Panc1 (cell line): ENCODE data around the gene GPATCH8. TPM values are rescaled to one million over a fixed set of nuclear protein-coding genes. Genes with fewer than 3 reads are reported as not detected.
A peak's percentile ranks its signal among the peaks of the same experiment; 100 is the strongest.

Experiments used
- ATAC-seq: fragments of 200-7000 bp; cut with Tn5 transposase; 2 replicates; pipeline ENCODE4 v1.9.1; 2020; ENCODE audit warnings: mild to moderate bottlenecking, moderate library complexity
- BruUV-seq: library from RNA; stranded (reverse); fragments of 400-500 nt; replicated peaks from 2 replicates; lab custom pipeline; 2021; lab: Mats Ljungman, UMichigan
- CTCF ChIA-PET: fragments of 300-600 bp; sonication (Branson Sonifier 250); formaldehyde crosslinking; loops from one replicate; lab custom pipeline; 2022; ENCODE audit warnings: antibody characterized with exemption; lab: Charles Lee
- POLR2A ChIA-PET: fragments of 300-600 bp; sonication (Branson Sonifier 250); formaldehyde crosslinking; loops from one replicate; lab custom pipeline; 2022; ENCODE audit warnings: antibody characterized with exemption; lab: Charles Lee
- DNase-seq: peaks from one replicate; pipeline ENCODE4 v3.0.0-alpha.2; 2010; ENCODE audit warnings: low read depth, low spot score
- H3K27ac ChIP-seq: 2 replicates; pipeline ENCODE4 v1.5.1; 2011; ENCODE audit warnings: mild to moderate bottlenecking, low read length, inconsistent platforms
- H3K27me3 ChIP-seq: fragments of 200-500 bp; sonication (Bioruptor generic); 2 replicates; pipeline ENCODE4 v1.6.0; 2014; ENCODE audit warnings: low read length, inconsistent platforms; ENCODE audit not compliant: control insufficient read depth, insufficient read depth
- H3K36me3 ChIP-seq: fragments of 200-500 bp; sonication (Bioruptor generic); 2 replicates; pipeline ENCODE4 v1.5.1; 2014; ENCODE audit warnings: inconsistent platforms, mild to moderate bottlenecking, low read length, moderate library complexity; ENCODE audit not compliant: control insufficient read depth, insufficient read depth
- H3K4me1 ChIP-seq: 2 replicates; pipeline ENCODE4 v1.5.1; 2011; ENCODE audit warnings: inconsistent platforms, mild to moderate bottlenecking, low read length, moderate library complexity; ENCODE audit not compliant: control insufficient read depth, insufficient read depth
- H3K4me3 ChIP-seq, 2 experiments: 2 replicates each; pipeline ENCODE4 v1.5.1; 2011 to 2012; ENCODE audit warnings: low read depth in 2 of 2, low read length in 2 of 2, mild to moderate bottlenecking in 2 of 2, inconsistent platforms in 1 of 2, moderate library complexity in 1 of 2
- H3K9me3 ChIP-seq: fragments of 200-500 bp; sonication (Bioruptor generic); 2 replicates; pipeline ENCODE4 v1.5.1; 2014; ENCODE audit warnings: low read depth, mild to moderate bottlenecking, inconsistent platforms, low read length, moderate library complexity; ENCODE audit not compliant: control insufficient read depth, insufficient read depth
- CTCF ChIP-seq: fragments of 450-650 bp; IDR thresholded peaks from 2 replicates; pipeline ENCODE4 v1.5.1; 2017; ENCODE audit warnings: mild to moderate bottlenecking
- POLR2AphosphoS5 ChIP-seq: IDR thresholded peaks from 2 replicates; pipeline ENCODE4 v1.6.1; 2012; ENCODE audit warnings: mild to moderate bottlenecking, low read depth, low read length, moderate library complexity
- REST ChIP-seq, 2 experiments: IDR thresholded peaks; 2 replicates each; pipeline ENCODE4 v1.6.1; 2011 to 2012; ENCODE audit warnings: low read depth in 2 of 2, control low read depth in 1 of 2, low read length in 1 of 2, mild to moderate bottlenecking in 1 of 2, moderate library complexity in 1 of 2; ENCODE audit not compliant: insufficient read depth in 1 of 2
- SIN3A ChIP-seq: IDR thresholded peaks from 2 replicates; pipeline ENCODE4 v1.6.1; 2012; ENCODE audit warnings: low read depth, mild to moderate bottlenecking, low read length, moderate library complexity, borderline replicate concordance; ENCODE audit not compliant: insufficient read depth
- TCF7L2 ChIP-seq: IDR thresholded peaks from 2 replicates; pipeline ENCODE4 v1.6.1; 2011; ENCODE audit warnings: mild to moderate bottlenecking, low read depth, low read length, inconsistent platforms
- in situ Hi-C: cut with HindIII; loops from 2 replicates; pipeline ENCODE4 v1.10.0; 2016; ENCODE audit warnings: low sequenced_read_pairs, low pct_unique_long_range_greater_than_20kb
- intact Hi-C: fragments of 100-400 bp; cut with micrococcal nuclease; formaldehyde crosslinking; loops from one replicate; pipeline ENCODE4 v1.10.0; 2022; ENCODE audit not compliant: unreplicated experiment
- total RNA-seq: library from RNA; stranded (reverse); gene quantifications from one replicate; pipeline ENCODE4 v1.2.1, GENCODE V29; 2021; ENCODE audit not compliant: unreplicated experiment

GPATCH8 gene
- total RNA-seq, 1 experiment from 2014 or later, result 30.8 TPM

GRCh38 chr17:44489581-44489980 lies 13.6 kb downstream of the GPATCH8 start:
- no peaks in the 10 kb centered on the region for H3K4me1 ChIP-seq
- ATAC-seq (no peak), DNase-seq (no peak)
- ChIA-PET POLR2A (no interaction called here), CTCF (no interaction called here)
- no peak for TF ChIP-seq REST (IDR thresholded peaks at IDR 0.05; ENCODE audit: insufficient read depth in 1 of 2, low read depth in 2 of 2, low read length in 1 of 2)
- TF ChIP-seq SIN3A, result no peak
- TF ChIP-seq TCF7L2, result no peak
- no peak for TF ChIP-seq CTCF
- no peak for TF ChIP-seq POLR2AphosphoS5
- no peak overlapping the region for H3K27ac ChIP-seq
- no peaks in the 10 kb centered on the region for H3K27me3 ChIP-seq
- intact Hi-C loops (no loop called here), in situ Hi-C loops (no loop called here)
- no peaks in the 10 kb centered on the region for H3K36me3 ChIP-seq
- H3K4me3 ChIP-seq, result no peak overlapping the region
- no TSS peak for BruUV-seq
- no peaks in the 10 kb centered on the region for H3K9me3 ChIP-seq

- no peaks in the 10 kb centered on the region for H3K27me3 ChIP-seq
Measured at GRCh38 chr17:44487170-44487569, 16.0 kb downstream of the GPATCH8 start.

More at GRCh38 chr17:44487170-44487569, 16.0 kb downstream of the GPATCH8 start:
- CTCF ChIA-PET, result no interaction called here
- TSS peak; percentile 35 for BruUV-seq
- POLR2A ChIA-PET, result no interaction called here
- no peaks in the 10 kb centered on the region for H3K36me3 ChIP-seq
- no peak for TF ChIP-seq TCF7L2
- no peak for TF ChIP-seq REST (IDR thresholded peaks at IDR 0.05; ENCODE audit: insufficient read depth in 1 of 2, low read depth in 2 of 2, low read length in 1 of 2)
- TF ChIP-seq POLR2AphosphoS5, result no peak
- no peak for TF ChIP-seq CTCF
- TF ChIP-seq SIN3A, result no peak
- intact Hi-C loops (no loop called here), in situ Hi-C loops (no loop called here)
- no peak overlapping the region for H3K27ac ChIP-seq
- DNase-seq (no peak), ATAC-seq (no peak)
- H3K9me3 ChIP-seq, result no peaks in the 10 kb centered on the region
- H3K4me3 ChIP-seq, result no peak overlapping the region
- no peaks in the 10 kb centered on the region for H3K4me1 ChIP-seq
